Stimulated activated CD4-positive, alpha-beta T cell treated with anti-CD3 and anti-CD28 coated beads, Interleukin-12 subunit alpha, Interleukin-12 subunit beta, amount 100 ng/mL, for 4 hours (primary cell): Measurements from ENCODE around the gene MARK1.

Source experiments
- DNase-seq: peaks from one replicate; pipeline ENCODE4 v3.0.0-alpha.2; 2020

MARK1 gene

DNA sequence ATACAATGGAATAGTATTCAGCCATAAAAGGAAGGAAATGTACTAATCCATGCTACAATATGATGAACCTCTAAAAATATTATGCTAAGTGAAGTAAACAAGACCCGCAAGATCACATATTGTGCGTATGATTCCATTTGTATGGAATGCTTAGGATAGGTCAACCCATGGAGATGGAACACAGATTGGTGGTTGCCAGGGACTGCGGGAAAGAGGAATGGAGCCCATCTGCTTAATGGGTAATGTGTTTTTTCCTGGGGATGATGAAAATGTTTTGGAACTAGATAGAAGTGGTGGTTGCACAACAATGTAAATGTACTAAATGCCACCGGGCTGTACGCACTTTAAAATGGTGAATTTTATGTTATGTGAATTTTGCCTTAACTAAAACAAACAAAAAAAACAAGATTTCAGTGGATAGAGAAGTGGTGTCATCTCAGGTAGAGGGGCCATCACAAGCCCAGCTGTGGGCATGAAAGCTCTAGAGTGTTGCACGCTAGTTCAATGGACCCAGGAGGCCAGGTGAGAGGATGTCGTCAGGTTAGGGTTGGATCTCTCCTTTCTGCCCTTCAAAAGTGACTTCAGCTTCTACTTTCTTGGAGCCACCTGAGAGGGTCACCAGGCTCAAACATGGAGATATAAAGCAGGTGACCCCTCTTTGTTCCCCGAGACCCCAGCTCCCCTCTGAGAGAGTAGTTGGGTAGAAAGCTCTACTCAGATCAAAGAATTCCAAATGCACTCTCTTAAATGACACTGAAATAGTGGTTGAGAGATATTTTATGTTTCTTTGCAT lies 164.7 kb downstream of the MARK1 start:
- no peak for DNase-seq

DNA sequence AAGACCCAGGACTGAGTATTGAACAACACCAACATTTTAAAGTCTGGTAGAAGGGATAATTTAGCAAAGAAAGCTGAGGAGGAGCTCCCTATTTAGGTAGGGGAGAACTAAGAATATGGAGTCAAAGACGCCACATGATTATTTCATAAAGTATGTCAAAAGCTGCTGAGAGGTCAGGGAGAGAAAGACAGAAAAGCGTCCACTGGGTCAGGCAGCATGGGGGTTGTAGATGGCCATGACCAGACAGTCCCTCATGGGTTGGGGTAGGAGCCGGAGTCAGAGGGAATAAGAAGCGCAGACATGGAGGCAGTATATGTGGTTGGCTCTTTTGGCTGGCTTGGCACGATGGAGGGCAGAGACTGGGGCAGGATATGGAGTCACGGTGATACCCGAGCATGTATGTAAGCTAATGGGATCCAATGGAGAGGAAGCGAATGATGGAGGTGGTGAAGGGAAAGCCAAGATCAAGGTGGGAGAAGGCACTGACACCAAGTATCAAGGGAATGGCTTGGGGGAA lies 167.0 kb downstream of the MARK1 start:
- DNase-seq: no peak

DNA sequence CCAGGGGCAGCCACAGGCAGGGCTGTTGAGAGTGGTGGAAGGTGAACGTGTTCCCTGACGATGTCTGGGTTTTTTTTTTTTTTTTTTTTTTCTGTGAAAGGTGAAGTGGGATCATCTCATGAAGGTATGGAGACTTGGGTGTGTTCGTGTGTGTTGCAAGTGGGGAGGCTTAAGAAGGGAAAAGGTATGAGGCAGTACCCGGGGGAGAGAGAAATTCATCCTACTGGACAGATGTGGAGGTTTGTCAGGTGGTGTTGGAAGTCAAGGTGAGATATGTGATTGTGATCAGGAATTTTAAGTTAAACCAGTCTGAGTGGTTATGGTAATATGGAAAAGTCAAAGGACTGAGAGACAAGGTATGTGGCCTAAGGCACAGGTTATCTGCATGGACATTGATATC lies 167.5 kb downstream of the MARK1 start:
- no peak for DNase-seq

DNA sequence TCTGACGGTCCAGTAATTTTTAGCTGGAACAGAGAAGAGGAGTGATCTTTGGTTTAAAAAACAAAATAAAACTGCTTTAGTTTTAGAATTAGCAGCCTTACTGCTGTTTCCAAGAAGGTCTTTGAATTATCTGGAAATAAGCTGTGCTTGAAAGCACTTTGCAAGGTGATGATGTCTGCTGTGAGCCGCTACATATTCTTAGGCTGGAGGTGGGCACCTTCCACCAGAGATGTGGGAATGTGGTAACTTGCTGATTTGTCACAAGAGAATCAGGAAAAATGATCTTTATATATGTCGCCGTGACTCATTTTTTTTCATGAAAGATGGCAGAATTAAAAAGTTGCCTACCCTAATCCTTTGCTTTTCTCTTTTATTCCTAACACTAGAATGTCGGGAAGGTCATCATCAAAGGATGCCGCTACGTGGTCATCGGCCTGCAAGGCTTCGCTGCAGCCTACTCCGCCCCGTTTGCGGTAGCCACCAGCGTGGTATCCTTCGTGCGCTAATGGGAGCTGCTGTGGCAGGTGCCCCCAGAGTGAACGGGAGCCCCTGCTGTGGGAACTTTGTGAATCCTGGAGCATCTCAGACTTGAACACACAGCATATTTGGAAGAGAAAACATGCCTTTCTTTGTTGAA lies 168.4 kb downstream of the MARK1 start:
- DNase-seq: no peak

DNA sequence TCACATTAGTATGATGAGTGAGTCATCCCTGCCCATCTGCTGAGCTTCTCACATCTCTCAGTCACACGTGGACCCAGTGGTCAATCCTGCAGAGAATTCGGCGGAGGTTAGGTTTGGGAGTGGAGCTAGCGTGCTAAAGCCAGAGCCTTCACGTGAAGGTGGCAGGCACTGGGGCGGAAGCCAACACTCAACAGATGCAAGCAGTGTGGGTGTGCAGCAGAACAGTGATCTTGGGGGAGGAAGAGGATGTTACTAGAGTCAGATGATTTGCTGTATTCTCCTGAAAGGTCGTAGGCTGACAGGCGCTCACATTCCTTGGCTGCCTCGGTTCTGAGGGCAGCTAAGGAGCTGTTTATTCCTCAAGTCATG lies 168.9 kb downstream of the MARK1 start:
- no peak for DNase-seq

DNA sequence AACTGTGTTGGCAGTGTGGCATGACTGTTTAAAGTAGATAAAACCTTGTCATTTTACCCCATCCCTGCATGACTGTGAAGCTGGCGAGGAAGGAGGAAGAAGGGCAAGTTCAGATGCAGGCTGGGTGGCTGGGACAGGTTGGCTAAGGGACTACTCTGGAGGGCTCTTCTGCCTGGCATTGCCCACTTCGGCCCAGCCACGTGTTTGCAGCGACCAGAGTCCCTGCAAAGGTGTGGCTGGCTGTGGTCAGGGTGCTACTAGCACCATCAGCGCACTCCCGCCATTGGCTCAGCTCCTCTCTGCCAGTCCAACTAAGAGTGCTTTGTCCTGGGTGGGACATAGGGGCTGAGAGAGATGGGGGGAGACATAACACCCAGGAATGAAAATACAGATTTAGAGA lies 169.4 kb downstream of the MARK1 start:
- no peak for DNase-seq

DNA sequence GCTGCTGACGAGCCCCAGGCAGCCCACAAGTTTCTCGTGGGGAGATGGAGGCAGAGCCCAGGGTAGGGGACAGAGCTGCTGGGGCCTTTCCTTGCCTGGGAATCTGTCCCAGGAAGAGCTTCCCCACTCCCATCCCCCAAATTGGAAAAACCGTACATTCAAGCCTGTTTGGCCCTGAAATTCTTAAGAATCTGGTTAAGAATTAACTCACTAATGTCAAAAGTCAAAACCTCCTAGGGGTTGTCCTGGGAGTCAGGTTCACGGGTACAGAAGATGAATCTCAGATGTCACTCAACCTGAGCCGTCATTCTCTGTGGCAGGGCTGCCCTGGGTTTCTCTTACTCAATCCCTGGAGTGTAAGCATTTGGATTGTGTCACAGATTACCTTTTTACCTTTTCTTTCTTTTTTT lies 170.7 kb downstream of the MARK1 start:
- no peak for DNase-seq

DNA sequence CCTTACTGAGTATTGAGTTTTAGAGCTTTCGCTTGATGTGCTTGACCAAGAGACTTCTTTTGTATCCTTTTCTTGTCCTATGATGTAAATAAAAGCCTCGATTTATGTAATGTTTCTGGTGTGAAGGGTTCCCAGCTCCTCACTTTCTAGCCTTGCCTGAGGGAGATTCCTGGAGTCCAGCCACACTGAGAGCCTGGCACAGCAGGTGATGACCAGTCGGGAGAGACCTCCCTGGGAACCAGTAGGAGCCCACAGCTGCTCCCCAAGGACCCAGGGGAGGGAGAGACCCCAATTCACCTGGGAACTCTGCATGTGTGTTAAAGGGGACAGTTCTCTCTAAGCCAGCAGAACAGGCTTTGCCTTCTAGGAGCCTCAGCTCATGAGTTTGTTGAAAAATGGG lies 171.1 kb downstream of the MARK1 start:
- no peak for DNase-seq

DNA sequence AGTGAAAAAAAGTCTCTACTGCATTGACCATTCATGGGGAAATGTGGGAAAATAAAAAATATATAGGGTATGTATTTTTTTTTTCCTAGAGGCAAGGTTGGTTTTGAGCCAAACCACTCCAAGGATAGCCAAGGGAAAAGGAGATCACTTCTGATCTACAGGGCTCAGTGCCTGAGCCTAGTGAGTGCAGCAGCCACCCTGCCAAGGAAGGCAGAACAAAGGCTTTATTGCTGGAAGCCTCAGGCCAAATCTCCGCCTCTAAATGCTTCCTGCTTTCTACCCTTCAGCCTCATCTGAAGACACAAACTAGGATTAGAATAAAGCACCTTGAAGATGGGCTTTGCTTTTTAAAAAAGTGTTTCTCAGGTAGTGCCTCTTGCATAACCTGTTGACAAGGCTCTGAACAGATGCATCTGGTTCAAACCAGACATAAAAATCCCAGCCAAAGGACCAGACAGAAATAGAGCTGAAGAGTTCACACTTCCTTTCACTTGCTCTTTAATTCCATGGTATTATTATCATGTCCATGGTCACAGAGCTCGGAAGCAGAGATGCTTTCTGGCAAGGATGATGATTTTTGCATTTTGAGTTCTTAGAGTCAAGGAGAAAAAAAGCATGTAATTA lies 172.7 kb downstream of the MARK1 start:
- DNase-seq: no peak

DNA sequence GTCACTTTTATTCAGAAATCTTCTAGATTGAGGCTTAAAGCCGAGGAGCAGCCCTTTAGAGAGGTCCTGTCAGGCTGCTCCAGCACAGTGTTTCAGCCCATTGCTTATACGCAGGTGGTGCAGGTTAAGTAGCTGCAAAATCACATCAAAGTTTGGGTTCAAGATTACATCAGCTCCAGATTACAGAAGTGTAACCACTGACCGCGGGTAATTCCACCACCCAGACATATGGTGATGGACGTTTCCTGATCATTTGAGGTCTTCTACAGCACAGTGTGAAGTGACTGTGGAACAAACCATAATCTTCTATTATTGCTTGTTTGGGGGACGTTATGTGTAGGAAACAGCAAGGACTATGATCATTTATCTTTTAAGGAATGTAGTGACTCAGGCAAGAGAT lies 174.0 kb downstream of the MARK1 start:
- no peak for DNase-seq

DNA sequence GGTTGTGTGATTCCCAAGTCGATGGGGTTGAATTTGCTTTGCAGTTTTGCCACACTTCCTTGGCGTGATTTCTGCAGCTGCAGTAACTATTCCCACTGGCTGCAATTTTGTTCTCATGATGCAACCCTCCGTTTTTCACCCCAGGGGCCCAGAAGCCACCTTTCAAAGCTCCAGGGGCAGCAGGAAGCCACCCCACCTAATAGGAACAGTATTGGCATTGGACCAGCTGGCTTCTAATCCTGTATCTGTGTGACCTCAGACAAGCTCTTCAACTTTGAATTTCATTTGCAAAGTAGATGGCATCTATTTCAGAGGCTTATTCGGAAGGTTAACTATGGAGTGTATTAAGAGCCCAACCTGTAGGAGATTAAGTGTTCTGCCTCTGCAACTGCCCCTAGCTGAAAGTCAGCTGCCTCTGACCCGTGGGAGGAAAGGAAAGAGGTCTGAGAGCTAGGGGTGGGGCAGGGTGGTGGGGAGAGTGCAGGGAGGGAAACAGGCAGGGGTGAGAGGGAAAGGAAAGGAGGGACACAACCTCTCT lies 174.9 kb downstream of the MARK1 start:
- no peak for DNase-seq

DNA sequence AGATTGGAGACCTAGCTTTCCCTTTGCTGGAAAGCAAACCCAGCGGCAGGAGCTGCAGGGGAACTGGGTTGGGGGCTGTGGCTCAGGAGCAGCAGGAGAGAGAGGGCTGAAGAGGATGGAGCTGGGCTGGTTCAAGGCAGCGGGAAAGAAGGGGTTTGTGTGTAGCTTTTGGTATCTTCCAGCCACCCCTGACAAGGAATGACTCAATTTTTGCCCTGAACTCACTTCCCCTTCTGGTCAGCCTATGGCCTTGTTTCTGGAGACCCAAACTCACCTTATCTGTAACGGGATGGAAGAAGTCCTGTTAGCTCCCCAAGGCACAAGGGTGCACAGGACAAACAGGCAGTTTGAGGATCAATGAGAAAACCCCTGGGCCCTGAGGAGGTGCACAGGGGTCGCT lies 175.4 kb downstream of the MARK1 start:
- no peak for DNase-seq

DNA sequence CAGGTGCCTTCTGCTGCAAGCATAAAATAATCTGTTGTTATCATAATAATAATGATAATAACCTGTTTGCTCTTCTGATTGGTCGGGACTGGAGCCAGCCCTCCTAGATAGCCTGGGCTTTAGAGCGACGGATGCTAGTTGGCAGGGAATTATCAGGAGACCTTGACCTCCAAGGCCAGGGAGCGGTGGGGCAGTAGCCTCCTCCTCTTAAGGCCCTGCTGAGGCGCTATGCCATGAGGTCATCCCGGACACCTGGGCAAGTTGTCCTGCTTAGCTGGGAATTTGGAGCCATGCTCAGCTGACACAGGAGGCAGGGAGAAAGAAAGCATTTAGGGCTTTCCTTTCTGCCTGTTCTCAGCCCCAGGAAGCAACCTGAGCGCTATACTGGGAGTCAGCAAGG lies 177.8 kb downstream of the MARK1 start:
- no peak for DNase-seq

DNA sequence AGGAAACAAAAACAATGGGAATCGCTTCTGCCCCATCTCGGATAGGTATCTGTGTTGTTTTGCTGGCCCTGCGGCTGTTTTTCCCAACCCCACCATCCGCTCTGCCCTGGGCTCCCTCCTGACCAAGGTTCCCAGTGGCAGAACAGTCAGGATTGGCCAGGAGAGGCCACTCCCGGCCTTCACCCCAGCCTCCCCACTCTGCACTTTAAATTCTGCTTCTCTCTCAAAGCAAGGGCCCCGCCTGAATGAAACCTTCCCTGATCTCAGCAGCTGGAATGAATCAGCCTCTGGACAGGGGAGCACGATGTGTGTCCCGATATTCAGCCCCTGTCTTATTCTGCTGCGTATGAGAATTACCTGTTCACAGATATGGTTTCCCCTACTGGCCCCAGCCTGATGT lies 178.5 kb downstream of the MARK1 start:
- DNase-seq: no peak

DNA sequence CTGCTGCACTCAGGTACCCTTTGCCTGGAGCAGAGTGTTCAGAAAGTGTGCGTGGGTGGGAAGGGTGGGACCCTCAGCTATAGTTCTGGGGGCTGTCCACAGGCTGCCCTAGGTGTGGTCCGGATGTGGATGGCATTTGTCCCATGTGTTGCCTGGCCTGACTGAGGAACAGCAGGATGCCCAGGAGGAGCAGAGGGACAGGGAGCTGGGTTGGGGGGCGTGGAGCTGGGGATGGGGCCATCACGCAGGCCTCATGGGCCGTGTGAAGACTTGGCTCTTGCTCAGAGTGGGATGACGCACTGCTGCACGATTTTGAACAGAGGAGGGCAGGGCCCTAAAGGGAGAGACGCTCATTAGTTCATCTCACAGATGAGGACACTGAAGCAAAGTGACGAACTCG lies 179.2 kb downstream of the MARK1 start:
- no peak for DNase-seq

DNA sequence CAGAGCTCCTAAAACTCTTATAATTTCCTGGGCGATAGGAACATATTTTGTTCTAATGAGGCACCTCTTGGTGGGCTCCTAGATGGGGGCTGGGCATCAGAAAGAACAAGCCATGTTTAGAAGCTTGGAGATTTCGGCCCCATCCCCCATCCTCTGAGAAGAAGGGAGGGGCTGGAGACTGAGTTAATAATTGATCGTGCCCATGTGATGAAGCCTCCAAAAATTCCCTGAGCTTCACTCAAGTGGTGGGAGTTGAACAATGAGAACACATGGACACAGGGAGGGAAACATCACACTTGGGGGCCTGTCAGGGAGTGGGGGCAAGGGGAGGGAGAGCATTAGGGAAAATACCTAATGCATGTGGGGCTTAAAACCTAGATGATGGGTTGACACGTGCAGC lies 180.3 kb downstream of the MARK1 start:
- no peak for DNase-seq

DNA sequence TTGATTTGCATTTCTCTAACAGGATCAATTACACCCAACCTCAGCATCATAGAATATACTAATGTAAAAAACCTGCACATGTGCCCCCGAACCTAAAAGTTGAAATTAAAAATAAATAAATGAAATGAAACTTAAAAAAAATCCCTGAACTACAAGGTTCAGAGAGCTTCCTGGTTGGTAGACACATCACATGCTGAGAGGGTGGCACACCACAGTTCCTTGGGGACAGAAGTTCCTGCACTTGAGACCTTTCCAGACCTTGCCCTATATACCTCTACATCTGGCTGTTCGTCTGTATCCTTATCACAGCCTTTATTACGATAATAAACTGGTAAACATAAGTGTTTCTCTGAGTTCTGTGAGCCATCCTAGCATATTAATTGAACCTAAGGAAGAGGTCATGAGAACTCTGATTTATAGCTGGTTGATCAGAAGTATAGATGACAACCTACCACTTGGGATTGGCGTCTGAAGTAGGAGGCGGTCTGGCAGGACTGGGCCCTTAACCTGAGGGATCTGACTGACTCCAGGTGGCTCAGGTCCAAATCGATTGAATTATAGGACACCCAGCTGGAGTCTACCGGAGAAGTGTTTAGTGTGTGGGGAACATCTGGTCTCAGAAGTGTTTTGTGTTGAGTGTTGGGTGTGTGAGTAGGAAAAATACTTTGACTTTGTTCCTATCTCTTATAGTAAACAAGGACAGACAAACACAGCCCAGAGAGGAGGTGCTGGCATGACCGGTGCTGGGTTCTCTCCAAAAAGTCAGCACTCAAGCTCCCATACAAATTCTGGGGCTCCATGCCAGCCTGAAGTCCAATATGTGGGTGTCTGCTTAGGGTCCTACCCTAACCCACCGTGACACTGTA lies 181.2 kb downstream of the MARK1 start:
- DNase-seq: no peak

DNA sequence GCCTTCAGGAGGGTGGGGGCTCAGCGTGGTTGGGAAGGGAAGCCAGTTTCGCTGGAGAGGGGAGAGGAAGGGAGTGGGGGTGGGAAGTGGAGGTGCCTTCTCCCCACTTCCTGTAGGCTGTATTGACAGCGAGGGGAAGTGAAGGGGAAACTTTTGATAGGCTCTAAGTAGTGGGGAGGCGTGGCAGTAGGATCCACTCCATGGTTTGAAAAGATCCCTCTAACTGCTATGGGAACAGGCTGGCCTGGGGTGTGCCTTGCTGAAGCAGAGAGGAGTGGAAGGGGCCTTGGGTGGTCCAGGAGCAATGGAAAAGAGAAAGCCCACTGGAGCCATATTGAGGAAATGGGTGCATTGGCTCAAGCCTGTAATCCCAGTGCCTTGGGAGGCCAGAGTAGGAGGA lies 182.4 kb downstream of the MARK1 start:
- DNase-seq: no peak

DNA sequence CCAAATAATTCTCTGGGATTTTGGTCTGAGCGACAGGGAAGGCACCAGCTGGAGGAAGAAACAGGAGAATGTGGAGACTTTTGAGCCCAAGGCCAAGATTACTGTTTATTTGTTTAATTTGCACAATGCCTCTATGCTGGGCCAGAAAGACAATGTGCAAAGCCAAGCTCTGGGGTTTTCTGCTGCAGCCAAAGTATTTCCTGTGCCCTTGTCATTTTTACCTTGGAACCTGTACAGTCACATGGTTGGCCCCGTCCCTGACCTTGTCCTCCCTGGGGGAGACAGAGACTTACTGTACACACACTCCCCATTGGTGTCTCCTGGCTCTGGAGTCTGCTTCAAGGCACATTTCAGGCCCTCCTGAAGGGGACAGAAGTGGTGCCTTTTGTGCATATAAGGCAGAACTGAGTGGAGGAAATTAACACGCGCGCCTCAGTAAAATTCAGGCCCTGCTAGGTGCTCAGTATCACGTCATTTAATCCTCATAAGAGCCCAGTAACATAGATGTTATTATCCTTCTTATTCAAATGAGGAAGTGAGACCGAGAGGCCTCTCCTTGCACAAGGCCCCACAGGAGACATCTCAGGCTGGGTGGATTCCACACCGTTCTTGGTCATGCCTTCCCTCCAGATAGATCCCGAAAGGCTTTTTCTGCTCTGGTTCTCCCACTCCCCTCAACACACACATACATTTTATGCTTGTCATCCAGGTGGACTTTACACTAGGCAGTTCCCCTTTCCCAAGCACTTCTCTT lies 183.3 kb downstream of the MARK1 start:
- DNase-seq: no peak
